Hematopoietic multipotent progenitor cell treated with erythropoietin and hydrocortisone succinate and interleukin-3 and kit ligand, for 17 days (in vitro differentiated cells): ENCODE data around the gene DYNC1I1.

Source experiments
- DNase-seq: peaks from one replicate; pipeline ENCODE4 v3.0.0-alpha.2; 2015; ENCODE audit warnings: low spot score

DYNC1I1 gene

GRCh38 chr7:95772298-95772770, at the start of gene DYNC1I1:
TSS of gene DYNC1I1 (plus strand) at chr7:95772554. CDS start at chr7:95804730, 32,176 bp downstream.
- DNase-seq, result no peak

DNA sequence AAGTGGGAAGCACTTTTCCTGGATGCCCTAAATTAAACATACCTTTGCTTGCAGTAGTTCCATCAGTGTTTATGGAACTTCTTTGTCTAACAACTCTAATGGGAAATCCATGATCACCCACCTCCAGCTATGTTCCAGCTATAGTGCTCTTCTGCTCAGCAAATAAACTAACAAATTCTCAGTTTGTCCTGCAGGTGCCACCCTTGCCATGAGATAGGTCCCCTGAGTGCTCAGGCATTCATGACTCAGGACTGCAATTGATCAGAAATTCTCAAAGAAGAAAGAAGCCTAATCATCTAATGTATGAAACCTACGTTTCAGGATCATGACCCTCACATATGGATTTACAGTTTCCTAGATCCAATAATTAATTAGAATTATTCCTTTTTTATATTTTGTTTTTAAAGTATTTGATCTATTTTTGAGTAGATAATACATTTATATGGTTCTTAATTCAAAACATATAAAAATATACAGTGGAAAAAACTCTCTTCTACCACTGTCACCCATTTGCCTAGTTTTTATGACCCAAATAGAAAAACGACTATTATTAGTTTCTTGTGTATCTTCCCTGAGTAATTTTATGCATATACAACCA, 48.7 kb upstream of the DYNC1I1 start:
- DNase-seq, result no peak

DNA sequence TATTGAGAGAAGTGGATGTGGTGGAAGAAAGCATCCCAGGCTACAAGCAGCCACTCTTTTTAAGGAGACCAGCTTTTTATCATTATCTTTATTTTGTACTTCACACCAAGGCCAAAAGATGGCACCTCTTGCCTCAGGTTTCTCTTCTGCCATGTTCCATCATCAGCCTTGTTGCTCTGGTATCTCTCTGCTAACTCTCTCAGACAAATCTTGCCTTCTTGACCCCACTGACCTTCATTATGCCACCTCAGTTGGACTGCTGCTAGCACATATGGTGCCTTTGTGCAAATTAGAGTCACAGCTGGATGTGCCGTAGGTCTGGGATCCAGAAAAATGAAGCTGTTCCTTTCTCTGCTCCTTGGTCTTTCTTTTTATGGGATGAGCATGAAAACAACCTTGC, 47.1 kb upstream of the DYNC1I1 start:
- no peak for DNase-seq

GRCh38 chr7:95730493-95731280, 41.7 kb upstream of the DYNC1I1 start:
- DNase-seq, result no peak

DNA sequence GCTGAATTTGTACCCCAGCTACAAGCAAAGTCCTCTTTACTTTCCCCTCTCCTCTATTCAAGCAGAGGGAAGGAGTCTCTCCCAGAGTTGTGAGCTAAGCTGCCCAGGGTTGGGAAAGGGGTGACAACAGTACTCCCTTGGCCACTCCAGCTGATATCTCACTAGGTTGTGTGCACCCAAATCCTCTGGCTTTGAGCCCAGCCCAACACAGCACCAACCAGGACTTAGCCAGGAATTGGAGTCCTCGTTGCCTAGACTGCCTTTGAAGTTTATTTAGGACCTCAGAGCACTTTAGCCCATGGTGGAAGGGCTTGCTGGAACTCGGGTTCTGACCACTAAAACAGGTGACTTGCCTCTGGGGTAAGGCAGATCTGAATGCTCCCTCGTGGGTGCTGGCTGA, 35.7 kb upstream of the DYNC1I1 start:
- DNase-seq, result no peak

DNA sequence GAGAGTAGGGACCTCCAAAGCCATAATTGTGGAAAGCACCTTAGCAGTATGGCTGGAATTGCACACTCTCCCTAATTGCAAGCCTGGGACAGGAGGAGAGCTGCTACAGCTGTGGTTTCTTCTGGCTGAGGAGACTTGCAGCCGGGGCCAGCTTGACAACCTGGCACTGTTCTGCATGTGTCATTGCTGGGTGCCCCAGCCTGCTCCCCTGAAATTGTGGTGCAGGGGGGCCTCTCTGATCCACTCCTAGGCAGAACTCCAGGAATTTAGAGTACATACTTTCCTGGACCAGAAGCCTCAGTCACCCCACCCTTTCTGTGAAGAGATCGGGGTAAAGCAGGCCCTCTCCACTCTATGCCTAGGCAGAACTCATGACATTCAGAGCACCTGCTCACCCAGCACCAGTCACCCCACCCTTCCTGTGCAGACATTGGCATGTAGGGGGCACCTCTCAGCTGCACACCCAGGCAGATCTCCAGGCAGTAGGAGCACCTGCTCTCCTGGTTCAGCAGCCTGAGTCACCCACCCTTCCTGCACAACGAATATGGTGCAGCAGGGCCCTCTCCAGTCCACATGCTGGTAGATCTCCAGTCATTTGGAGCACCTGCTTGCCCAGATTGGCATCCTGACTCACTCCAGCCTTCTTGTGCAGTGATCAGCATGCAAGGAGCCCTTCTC, 34.4 kb upstream of the DYNC1I1 start:
- no peak for DNase-seq

DNA sequence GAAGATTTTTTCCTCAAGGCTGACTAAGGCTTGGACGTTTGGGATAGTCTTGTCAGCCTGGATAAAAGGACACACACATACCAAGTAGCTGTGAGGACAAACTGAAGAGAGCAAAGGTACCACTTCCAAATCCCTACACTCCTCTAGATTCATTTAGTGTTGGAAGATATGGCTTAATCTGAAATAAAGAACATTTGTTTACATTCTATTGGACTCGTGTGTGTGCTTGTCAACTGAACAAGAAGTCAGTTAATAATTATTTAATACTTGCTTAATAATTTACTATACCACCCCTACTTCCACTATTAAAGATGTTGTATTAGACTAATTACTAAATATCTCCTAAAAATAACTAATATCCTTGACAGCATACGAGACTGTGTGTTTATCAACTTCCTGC, 23.3 kb upstream of the DYNC1I1 start:
- no peak for DNase-seq

DNA sequence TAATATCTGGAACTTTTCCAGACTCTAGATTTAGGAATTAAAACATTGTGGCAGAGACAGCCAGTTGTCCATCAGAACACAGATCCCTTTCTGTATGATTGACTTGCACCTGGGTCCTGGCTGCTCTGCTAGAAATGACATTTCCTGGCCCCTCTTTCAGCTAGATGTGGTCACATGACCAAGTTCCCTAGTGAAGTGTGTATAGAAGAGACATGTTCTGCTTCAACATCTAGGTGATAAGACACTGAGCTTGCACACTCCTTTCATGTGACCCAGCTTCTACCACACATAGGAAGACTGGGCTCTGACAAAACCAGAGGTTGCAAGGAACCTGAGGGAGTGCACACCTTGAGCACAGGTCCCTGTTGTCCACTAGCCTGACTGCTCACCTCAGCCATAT, 22.8 kb upstream of the DYNC1I1 start:
- DNase-seq, result no peak

GRCh38 chr7:95753440-95753839, 18.9 kb upstream of the DYNC1I1 start:
- no peak for DNase-seq

DNA sequence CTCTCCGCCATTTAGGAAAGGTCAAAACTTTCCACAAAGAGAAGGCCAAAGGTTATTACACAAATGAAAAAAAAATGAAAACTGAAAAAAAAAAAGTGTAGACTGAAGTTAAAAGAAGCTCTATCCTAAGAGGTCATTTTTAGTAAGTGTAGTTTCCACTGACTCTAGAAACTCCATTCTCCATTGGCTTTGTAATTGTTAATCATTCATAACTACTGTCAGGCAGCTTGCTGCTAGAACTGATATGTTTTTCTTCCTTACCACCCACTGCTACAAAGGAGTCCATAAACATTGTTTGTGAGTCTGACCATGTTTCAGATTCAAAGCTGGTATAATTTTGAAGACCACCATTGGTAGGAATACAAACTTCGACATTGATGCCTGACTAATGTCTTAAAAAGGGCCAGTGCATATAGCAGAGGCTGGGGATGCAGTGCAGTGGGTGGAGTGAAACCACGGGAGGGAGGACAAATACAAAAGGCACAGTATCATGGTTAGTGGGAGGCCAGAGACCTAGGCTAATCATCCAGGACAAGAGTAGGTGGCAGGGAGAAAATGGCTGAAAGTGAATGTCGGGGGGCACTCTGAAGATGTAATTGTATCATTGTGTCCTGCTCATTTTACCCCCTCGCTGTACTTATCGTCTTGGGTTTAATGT, 16.9 kb upstream of the DYNC1I1 start:
- DNase-seq, result no peak

DNA sequence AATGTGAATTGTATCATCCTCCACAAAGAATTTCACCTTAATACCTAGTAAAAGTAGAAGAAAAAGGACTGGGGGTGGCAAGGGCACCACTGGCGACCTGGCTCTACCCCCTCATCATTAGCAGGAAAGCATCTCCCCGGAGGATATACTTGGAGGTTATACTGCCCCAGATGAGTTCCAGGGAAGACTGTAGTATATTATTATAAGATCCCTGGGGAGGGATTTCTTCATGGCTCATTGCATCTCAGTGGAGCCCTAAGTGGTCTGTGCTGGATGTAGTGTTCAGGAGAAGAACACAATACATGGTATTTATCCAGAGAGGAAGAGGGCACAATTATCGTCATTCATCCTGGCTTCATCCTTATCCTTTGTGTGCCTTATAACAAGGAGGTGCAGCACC, 14.2 kb upstream of the DYNC1I1 start:
- no peak for DNase-seq

GRCh38 chr7:95766086-95766485, 6.3 kb upstream of the DYNC1I1 start:
- no peak for DNase-seq

GRCh38 chr7:95766657-95767056, 5.7 kb upstream of the DYNC1I1 start:
- DNase-seq, result no peak

DNA sequence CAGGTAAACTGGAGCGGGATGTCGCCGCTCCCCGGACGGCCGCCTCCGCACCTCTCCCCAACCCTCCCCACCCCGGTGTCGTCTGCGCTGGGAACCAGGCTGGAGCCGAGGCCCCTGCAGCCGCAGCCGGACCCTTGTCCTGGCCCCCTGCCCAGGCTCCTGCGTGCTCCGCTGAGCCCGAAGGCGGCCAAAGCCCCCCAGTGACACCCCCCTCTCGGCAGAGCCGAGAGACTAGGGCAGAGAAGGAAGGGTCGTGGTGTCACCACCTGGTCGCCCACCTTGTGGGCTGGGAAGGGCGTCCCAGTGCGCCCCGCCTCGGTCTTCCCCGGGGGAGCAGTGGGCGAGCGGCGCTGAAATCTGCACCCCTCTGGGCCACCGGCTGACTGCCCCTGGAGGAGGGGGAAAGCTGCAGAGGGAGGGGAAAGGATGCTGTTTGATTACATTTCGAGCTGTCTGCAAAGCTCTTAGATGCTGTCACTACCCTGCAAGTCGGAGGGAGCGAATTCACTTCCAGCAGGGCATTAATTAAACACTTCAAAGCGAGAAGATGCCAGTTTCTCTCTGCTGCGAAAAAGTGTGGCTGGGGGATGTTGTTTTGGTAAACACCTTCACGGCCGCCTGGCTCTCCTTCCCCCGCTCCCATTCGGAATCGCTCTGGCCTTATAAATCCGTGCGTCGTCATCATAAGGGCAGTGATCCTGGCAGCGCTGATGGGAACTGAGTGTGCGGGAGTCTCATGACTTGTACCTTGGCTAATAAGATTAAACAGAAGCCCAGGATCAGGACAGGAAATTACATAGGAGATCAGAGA, 622 bp downstream of the DYNC1I1 start:
- no peak for DNase-seq

GRCh38 chr7:95776561-95777185, 4.3 kb downstream of the DYNC1I1 start:
- DNase-seq, result no peak

- DNase-seq, result no peak
These were observed 4.9 kb downstream of the DYNC1I1 start for GRCh38 chr7:95777269-95777668.

DNA sequence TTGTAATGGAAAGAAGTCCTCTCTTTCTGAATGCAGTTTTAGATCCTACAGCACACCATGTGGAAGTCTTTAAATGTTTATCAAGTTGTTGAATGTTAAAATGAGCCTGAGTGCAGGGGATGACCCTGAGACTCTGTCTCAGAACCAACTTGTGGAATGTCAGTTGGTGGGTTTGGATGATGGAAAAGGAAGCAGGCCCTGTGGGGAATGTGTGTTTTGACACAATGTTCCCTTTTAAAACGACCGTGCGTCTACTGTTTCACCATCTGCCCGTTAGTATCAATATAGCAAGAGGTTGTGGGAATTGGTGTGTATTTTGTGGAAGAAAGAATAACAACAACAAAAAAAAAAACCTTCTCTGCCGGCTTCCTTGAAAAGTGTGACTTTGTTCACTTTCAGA, 8.3 kb downstream of the DYNC1I1 start:
- no peak for DNase-seq

GRCh38 chr7:95781961-95782586, 9.7 kb downstream of the DYNC1I1 start:
- no peak for DNase-seq

- DNase-seq, result no peak
These were observed 12.4 kb downstream of the DYNC1I1 start for GRCh38 chr7:95784796-95785195.

- DNase-seq, result no peak
These were observed 15.9 kb downstream of the DYNC1I1 start for GRCh38 chr7:95788258-95788657.

DNA sequence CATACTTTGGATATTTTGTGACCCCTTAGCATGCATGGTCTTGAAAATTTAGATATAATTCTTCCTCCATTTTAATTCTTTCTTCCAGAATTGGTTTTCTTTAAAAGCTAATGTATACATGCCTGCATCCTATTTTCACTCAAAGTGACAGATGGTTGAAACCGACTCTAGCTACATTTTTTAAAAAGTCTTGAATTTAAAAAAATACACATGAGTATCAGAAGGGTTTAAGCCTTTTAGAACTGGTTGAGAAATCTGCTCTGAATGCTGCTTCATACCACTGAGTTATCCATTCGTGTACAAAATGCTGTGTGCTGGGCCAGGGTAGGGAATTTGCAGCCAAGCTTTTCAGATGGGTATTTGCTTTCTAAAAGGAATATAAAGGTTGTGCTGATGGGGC, 16.5 kb downstream of the DYNC1I1 start:
- DNase-seq, result no peak
